GM18508 (cell line): ENCODE data around the gene CENPX.
"Not testable (repeated sequence)": the region's sequence is repeated elsewhere in the genome, so short reads cannot be mapped to it uniquely, and the experiment has no call there.

Experiments
- ATAC-seq: cut with Tn5 transposase; IDR thresholded peaks from one replicate; pipeline ENCODE4 v1.9.1; 2021; ENCODE audit warnings: moderate number of reproducible peaks; ENCODE audit not compliant: insufficient read depth, unreplicated experiment

The CENPX gene

DNA sequence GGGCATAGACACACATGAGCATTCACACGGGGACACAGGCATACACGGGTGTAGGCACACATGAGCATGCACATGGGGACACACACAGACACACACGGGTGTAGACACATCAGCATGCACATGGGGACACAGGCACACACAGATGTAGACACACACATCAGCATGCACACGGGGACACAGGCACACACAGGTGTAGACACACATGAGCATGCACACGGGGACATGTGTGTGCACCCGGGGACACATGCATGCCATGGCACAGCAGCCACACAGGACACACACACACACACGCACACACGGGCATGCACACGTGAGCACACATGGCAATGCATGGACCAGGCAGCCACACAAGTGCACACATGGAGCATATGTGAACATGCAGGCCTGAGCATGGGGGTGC is 20.0 kb upstream of the CENPX start:
- no peak for ATAC-seq

DNA sequence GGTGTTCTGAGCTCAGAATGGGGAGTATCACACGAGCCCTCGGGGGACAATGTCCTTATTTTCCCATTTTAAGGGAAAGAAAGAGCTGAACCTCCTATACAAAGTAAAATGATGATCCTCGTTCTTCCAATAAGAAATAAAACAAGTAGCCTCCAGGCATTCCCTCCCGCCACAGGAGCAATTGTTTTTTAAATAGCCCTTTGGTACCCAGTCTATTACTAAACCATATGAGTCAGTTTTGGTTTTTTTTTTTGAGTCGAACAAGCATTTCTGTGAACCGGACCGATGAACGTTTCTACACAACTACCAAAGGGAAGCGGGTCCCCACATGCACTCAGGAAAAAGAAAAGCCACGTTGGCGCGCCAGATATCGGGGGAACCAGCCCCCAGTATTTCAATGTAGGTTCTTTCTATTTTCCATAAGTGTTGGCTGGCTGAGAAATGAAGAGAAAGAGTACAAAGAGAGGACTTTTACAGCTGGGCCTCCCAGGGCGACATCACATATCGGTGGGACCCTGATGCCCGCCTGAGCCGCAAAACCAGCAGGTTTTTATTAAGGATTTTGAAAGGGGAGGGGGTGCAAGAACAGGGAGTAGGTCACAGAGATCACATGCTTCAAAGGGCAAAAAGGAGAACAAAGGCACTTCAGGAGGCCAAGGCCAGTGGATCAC is 18.6 kb upstream of the CENPX start:
- ATAC-seq, result no peak

DNA sequence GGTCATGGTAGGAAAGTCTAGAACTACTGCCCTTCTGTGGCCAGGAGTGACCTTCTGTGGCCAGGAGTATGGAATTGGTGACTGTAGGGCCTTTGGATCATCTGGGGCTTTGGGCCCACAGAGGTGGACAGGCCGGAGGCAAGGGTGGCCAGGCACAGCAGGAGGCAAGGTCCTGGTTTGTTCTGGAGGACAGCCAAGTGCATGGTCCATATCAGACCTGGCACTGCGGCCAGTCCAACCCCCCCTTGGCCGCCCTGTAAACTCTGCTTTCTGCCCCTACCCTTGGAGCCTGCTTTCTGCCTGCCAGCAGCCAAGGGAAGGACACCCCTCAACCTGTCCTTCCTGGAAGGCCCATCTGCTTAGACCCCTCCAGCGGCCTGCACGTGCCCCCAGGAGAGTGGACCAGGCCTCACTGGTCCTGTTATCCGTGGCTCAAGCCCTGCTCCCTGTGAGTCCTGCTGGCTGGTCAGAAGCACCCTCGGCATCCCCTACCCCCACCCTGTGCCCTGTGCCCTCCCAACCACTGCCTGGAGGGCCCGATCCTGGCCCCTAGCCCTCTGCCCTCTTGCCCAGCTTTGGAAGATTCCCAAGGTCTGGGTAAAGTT is 17.1 kb upstream of the CENPX start:
- no peak for ATAC-seq

DNA sequence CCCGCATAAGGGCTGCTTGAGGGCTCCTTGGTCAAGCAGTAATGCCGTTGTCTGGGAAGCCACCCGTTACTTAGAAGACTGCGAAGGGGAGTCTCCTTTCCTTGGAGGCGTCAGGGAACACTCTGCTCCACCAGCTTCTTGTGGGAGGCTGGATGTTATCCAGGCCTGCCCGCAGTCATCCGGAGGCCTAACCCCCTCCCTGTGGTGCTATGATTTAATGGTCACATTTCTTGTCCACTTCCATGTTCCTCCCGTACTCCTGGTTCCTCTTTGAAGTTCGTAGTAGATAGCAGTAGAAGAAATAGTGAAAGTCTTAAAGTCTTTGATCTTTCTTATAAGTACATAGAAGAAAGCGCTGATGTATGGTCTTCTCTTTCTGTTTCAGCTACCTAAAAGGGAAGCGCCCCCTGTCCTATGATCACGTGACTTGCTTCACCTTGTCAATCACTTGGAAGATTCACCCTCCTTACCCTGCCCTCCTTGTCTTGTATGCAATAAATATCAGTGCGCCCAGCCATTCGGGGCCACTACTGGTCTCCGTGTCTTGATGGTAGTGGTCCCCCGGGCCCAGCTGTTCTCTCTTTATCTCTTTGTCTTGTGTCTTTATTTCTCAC is 16.2 kb upstream of the CENPX start:
- not testable (repeated sequence) for ATAC-seq

DNA sequence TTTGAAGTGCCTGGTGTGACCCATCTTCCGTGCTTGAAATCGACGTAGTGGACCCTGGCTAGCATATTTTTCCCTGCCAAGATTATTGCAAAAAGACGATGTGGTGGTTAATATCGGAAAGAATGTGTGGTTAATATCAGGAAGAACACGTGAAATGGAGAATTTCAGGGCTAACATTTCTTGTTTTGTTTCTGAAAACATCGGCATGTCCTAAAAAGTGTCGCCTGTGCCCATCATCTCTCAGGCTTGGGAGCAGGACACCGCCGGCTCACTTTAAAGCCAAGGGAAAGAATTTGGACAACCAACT is 15.2 kb upstream of the CENPX start:
- no peak for ATAC-seq

DNA sequence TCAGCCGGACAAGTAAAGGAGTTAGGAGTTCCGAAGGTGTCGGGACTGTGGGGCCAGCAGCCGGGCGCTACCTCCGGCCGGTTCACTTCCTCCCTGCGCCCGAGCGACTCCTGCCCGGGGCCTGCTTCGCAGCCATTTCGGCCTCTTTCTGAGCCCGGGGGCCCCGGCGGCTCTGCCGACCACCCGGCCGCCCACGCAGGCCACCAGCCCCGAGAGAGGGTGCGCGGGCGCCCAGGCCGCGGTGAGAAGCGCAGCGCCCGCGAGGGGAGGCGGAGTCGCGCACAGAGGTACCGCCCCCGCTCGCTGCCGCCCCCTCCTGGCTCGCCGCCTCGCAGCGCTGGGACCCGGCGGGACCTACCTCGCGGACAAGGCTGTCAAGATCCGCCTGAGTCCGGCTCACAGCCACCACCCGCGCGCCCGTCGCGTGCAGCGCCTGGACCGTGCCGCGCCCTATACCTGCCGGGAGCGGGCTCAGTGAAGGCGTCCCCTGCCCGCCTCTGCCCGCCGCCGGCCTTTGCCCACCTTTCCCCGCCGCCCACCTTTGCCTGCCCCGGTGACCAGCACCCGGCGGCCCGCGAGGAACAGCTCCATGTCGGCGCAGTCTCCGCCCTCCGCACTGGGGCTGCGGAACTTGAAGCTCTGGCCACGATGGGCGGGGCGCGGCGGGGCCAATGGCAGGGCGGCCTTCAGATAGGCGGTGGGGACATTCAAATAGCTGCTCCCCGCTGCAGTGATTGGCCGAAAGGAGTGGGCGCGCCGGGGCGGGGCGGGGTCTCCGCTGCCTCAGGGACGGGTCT is 14.6 kb upstream of the CENPX start, which contains the start of gene DCXR:
Gene DCXR (minus strand): TSS at position 606 of the 797 bp plus-strand sequence. CDS start 15 bp downstream, at position 591.
- no peak for ATAC-seq

DNA sequence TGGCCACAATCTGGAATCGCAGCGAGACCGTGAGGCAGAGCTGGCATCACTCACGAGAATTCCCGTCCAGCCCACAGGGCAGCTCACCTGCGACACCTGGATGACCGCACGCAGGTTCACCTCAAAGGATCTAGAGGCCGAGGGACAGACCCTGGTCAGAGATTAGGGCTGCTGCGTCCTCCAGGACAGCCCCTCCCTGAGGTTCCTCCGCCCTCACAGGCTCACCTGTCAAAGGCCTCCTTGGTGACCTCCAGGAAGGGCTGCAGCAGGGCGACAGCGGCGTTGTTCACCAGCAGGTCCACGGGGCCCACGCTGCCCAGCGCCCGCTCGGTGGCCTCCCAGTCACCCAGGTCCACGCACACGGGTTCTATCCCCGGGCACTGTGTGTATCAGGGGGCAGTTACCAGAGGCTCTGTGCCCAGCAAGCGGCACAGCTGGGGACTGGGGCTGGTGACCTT is 14.0 kb upstream of the CENPX start:
- ATAC-seq, result no peak

DNA sequence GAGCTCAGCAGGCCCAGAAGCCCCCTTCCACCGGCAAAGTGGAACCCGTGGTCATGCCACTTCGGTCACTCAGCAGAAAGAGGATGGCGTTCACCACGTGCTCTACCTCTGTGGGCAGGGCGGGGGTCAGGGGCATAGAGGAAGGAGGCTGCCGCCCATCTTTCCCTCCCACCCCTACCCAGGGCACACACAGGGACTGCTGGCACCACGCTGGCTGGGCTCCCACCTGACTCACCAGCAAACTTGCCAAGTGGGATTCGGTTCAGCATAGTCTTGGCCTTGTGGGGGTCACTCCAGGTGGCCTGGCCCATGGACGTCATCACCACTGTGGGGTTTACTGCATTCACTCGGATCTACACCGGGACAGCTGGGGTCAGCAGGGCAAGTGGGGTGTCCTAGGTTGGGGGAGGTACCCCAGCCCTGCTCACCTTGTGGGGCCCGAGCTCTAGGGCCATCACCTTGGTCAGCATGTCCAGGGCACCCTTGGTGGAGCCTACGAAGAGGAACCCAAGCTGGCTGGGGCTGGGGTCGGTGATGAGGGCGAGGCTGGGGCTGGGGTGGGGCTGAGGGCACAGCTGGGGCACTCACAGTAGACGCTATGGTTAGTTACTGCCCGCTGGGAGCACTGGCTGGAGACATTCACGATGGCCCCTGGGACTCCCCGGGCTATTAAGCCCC is 13.4 kb upstream of the CENPX start:
- ATAC-seq, result no peak

DNA sequence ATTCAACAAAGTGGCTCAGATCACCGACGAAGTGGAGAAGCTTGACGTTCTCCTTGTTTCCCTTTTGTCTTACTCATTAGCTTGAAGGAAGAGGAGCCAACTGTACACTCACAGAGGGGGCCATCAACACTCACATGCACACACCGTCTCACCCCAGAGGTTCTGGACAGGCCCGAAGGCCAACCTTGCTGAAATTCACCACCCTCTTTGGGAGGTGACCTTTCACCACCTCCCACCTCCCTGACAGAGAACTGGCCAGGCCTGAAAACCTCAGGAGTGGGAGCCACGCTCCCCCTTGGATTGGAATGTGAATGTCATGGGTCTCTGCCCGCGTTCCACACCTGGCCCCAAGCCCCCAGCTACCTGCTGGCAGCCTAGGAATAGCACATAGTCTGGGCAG is 12.8 kb upstream of the CENPX start:
- no peak for ATAC-seq

DNA sequence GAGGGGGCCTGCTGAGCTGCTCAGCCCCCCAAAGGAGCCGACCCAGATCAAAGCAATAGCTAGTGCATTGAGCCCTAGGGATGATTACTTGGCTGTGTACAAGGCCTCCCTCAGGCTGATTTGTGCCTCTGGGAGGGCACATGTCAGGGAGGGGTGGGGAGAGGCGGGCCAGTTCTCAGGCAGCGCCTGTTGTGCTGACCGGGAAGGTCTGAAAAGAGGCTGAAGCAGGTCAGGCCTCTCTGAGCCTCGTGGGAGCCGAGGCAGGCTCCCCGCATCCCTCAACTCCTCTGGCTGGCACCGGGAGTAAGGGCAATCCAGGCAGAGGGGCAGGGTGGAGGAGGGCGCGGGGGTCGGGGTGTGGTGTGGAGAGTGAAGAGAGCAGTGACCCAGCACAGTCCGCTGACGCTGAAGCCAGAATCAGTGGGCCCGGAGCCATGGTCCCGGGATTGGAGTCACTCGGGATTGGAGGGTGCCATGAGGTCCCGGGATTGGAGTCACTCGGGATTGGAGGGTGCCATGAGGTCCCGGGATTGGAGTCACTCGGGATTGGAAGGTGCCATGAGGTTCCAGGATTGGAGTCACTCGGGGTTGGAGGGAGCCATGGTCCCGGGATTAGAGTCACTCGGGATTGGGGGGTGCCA is 11.8 kb upstream of the CENPX start:
- no peak for ATAC-seq

DNA sequence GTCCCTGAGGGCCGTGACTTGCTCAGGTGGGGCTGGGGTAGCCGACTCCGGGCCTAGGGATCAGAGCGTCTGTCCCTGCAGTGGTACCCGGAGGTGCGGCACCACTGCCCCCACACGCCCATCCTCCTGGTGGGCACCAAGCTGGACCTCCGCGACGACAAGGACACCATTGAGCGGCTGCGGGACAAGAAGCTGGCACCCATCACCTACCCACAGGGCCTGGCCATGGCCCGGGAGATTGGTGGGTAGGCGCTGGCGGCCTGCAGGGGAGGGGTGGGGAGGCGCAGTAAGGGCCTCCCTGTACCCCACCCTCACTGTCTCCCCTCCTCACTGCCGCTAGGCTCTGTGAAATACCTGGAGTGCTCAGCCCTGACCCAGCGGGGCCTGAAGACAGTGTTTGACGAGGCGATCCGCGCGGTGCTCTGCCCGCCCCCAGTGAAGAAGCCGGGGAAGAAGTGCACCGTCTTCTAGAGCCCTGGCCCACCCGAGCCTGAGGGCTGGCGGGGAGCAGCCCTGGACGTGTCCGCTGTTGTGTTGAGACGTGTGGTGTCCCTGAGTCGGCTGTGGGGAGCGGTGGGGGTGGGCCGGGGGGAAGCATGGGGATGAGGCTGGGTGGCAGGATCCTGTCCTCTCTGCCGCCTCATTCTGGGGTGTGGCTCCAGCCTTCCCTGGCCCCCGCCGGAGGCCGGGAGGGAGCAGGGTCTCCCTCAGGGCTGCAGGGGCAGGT is 10.8 kb upstream of the CENPX start:
- no peak for ATAC-seq

DNA sequence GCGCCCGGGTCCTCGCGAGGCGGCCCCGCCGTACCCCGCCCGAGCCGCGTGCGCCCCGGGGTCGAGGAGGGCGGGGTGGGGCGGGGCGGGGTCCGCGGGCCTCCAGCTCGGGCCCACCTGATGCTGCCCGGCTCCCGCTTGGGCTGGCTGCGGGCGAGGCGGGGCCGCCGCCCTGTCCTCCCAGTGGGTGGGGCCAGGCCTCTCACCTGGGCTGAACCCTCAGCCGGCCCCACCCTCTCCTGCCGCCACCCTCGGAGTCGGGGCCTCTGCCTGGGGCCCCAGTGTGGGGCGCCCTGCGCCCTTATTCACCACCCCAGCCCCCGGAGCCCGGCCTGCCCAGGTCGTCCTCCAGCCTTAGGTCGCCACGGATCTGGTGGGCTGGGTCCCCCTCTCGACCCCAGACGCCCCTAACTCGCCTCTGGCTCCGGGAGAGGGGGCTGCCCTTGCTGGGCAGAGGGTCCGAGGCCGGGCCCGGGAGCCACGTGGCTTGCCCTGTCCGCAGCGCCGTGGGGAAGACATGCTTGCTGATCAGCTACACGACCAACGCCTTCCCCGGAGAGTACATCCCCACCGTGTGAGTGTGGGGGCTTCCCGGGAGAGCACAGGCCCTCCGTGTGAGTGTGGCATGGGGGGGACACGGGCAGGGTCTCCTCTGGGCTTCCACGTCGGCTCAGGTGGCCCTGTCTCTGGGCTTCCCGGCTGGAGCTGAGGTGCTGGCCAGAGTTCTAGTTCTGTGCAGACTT is 9.4 kb upstream of the CENPX start:
- no peak for ATAC-seq

DNA sequence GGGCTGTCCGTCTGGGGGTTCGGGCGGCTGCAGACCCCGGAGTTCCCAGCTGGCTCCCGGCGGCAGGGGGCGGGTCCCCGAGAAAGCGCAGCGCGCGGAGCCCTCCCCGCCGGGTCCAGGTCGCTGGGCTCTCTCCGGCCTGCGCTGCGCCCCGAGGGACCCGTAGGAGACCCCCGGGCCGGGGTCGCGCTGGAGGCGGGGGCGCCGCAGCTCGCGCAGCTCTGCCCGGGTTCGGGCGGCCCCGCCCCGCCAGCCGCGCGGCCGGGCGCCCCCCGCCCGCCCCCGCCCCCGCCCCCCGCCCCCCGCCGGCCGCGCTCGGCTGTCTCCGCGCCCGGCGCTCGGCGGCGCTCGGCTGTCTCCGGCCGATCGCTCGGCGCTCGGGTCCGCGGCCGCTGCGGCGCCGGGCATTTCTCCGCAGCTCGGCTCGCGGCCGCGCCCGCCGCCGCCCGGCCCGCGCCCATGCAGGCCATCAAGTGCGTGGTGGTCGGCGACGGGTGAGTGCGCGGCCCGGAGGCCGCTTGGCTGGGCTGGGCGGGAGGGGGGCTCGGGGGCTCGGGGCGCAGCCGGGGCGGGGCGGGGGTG is 8.7 kb upstream of the CENPX start, which contains the start of gene RAC3:
Gene RAC3 (plus strand): TSS at position 376 of the 582 bp plus-strand sequence. CDS start 84 bp downstream, at position 460.
- no peak for ATAC-seq

DNA sequence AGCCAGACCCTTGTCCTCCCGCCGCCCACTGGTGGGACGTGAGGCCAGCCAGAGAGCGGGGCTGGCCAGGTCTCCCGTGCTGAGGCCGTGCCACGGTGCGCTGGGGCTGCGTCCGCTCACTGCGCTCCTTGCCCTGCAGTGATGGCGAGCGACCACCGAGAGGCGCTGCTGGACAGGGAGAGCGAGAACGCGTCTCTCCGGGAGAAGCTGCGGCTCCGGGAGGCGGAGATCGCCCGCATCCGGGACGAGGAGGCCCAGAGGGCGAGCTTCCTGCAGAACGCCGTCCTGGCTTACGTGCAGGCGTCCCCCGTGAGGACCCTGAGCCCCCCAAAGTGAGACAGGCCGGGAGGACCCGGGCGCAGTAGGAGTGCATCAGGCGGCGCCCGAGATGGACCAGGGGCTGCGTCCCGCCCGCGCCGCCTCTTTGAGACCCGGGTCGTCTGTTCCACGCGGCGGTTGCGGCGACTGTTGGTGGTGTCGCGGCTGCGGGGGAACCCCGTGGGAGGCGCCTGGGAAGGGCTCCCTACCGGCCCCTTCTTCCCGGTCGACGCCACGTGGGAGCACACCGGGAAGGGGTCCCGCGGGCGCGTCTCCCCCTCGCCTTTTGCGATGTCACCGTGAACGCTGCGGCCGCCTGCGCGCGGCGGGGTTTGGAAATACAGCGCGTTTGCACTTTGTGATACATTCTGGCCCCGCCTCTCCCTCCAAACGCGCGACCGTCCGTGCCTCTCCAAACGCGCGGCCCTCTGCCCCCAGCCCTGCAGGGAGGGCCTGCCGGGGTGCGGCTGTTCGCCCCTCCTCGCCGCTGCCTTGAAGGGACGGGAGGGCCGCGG is 8.0 kb upstream of the CENPX start:
- no peak for ATAC-seq

DNA sequence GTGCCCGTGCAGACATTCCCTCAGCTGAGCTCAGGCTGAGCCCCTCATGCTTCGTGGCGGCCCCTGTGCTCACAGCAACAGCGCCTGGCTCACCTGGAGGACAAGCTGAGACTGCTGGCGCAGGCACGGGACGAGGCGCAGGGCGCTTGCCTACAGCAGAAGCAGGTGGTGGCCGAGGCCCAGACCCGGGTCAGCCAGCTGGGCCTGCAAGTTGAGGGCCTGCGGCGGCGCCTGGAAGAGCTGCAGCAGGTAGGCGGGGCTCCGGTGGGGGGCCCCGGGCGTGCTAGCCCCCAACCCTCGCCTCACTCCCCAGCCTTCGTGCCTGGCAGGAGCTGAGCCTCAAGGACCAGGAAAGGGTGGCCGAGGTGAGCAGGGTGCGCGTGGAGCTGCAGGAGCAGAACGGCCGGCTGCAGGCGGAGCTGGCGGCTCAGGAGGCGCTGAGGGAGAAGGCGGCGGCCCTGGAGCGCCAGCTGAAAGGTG is 7.4 kb upstream of the CENPX start:
- no peak for ATAC-seq

DNA sequence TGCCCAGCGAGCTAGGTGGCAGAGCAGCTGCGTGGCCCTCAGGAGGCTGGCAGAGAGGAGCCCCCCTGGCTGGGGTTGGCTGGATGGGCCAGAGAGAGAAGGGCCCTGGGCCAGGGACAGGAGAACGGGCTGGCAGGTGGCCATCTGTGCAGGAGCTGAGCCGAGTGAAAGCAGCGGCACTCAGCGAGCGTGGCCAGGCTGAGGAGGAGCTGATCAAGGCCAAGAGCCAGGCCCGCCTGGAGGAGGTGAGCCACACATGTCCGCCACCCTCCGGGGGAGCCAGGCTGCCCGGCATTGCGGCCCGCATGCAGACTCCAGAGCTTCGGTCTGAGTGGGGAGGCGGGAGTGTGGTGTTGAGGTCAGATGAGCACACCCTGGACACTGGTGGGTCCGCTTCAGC is 6.7 kb upstream of the CENPX start:
- ATAC-seq, result no peak

DNA sequence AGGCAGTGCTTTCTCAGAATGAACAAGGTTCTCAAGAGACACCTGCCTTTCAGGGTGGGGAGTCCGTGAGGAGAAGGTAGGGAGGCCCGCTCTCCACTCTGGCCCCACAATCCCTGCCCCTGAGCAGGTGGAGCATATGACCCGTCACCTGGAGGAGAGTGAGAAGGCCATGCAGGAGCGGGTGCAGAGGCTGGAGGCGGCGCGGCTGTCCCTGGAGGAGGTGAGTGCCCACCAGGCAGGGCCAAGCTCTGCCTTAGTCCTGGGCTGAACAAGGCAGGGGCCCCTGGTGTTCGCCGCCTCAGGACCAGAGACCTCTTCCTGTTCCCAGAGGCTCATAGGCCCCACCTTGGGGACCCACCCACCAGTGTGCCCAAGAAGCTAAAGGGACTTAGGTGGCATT is 6.3 kb upstream of the CENPX start:
- no peak for ATAC-seq
